ENCODE measurements around the gene MYO1F. TPM values are rescaled to one million over a fixed set of nuclear protein-coding genes. Genes with fewer than 3 reads are reported as not detected.
A peak's percentile ranks its signal among the peaks of the same experiment; 100 is the strongest.

The MYO1F gene
- total and polyA plus RNA-seq, 8 donors: 3.0 to 54.8 (median 18.8) TPM

- Histone ChIP-seq H3K9me3 (no peaks in the 10 kb centered on the region), H3K4me1 (peaks cover 11 to 52% (median 35%) of the 10 kb centered on the region in 4 donors), H3K27me3 (peaks cover 0 to 32% (median 8%) of the 10 kb centered on the region in 3 donors), H3K27ac (peak overlapping the region in 4 of 5 donors; percentile 37 to 86 (median 70)), H3K36me3 (peaks cover 0 to 2% (median 0%) of the 10 kb centered on the region in 4 donors), H3K4me3 (peak overlapping the region; percentile 51 to 61 (median 52))
- DNase-seq: peak in 1 of 2 donors; percentile 67
- intact Hi-C loops (cut with DNase I; ENCODE audit: low total_unique reads): no loop called here
- 0 to 17% (median 2%) methylated on average over 1 to 9 of the region's 9 CpGs; no CpG with 5 or more reads in 2 of the 5 donors for WGBS, 5 donors
- no peak for TF ChIP-seq POLR2AphosphoS5 (IDR thresholded peaks at IDR 0.05)
- TF ChIP-seq CTCF (IDR thresholded peaks at IDR 0.05): no peak
- TF ChIP-seq EP300 (IDR thresholded peaks at IDR 0.05): no peak
- TF ChIP-seq POLR2A (IDR thresholded peaks at IDR 0.05): no peak
These were observed 33.7 kb upstream of the MYO1F start for GRCh38 chr19:8610936-8611300.

- peak within 1 kb of the TSS; percentile 50 to 86 (median 82) for H3K27ac ChIP-seq
- peak within 1 kb of the TSS; percentile 51 to 61 (median 52) for H3K4me3 ChIP-seq
- peaks cover 0 to 9% (median under 1%) of the 10 kb centered on the region in 4 donors for H3K36me3 ChIP-seq
- peaks cover 0 to under 1% (median 0%) of the 10 kb centered on the region in 4 donors for H3K9me3 ChIP-seq
- intact Hi-C loops (cut with DNase I; ENCODE audit: low total_unique reads): no loop called here
- WGBS, 5 donors: 1 to 5% (median 2%) methylated on average over 8 to 74 of the region's 74 CpGs
- TF ChIP-seq CTCF (IDR thresholded peaks at IDR 0.05) (no peak), POLR2A (IDR thresholded peaks at IDR 0.05) (no peak), POLR2AphosphoS5 (IDR thresholded peaks at IDR 0.05) (no peak), EP300 (IDR thresholded peaks at IDR 0.05) (no peak)
- H3K4me1 ChIP-seq: peaks cover 11 to 52% (median 34%) of the 10 kb centered on the region in 4 donors
- peak in 1 of 2 donors; percentile 84 for DNase-seq
- peaks cover 0 to 32% (median 8%) of the 10 kb centered on the region in 3 donors for H3K27me3 ChIP-seq
These were observed 33.0 kb upstream of the MYO1F start, which contains the start of gene ADAMTS10 for GRCh38 chr19:8610041-8610935. Gene ADAMTS10 (minus strand): TSS chr19:8610715. CDS start chr19:8605710, 5,005 bp downstream.

GRCh38 chr19:8609279-8610040, 32.2 kb upstream of the MYO1F start:
- intact Hi-C loops (cut with DNase I; ENCODE audit: low total_unique reads): no loop called here
- peak; percentile 30 to 83 for DNase-seq
- H3K9me3 ChIP-seq: peaks cover 0 to 8% (median 8%) of the 10 kb centered on the region in 4 donors
- peak overlapping the region; percentile 51 to 61 (median 52) for H3K4me3 ChIP-seq
- H3K27me3 ChIP-seq: peaks cover 0 to 32% (median 8%) of the 10 kb centered on the region in 3 donors
- TF ChIP-seq POLR2AphosphoS5 (IDR thresholded peaks at IDR 0.05): no peak
- no peak for TF ChIP-seq CTCF (IDR thresholded peaks at IDR 0.05)
- TF ChIP-seq EP300 (IDR thresholded peaks at IDR 0.05): no peak
- no peak for TF ChIP-seq POLR2A (IDR thresholded peaks at IDR 0.05)
- 0 to 5% (median 4%) methylated on average over 7 to 47 of the region's 47 CpGs for WGBS, 5 donors
- H3K36me3 ChIP-seq: peaks cover 0 to 17% (median 8%) of the 10 kb centered on the region in 4 donors
- H3K4me1 ChIP-seq: peaks cover 11 to 52% (median 34%) of the 10 kb centered on the region in 4 donors
- peak overlapping the region; percentile 28 to 86 (median 82) for H3K27ac ChIP-seq

- H3K36me3 ChIP-seq: peaks cover 0 to 18% (median 10%) of the 10 kb centered on the region in 4 donors
- no peak for DNase-seq
- H3K27ac ChIP-seq: peak overlapping the region in 4 of 5 donors; percentile 71 to 86 (median 82)
- WGBS, 5 donors: 44 to 63% (median 53%) methylated on average over 5 of the region's 5 CpGs
- intact Hi-C loops (cut with DNase I; ENCODE audit: low total_unique reads): no loop called here
- H3K27me3 ChIP-seq: peaks cover 0 to 32% (median 8%) of the 10 kb centered on the region in 3 donors
- TF ChIP-seq POLR2AphosphoS5 (IDR thresholded peaks at IDR 0.05) (no peak), POLR2A (IDR thresholded peaks at IDR 0.05) (no peak), CTCF (IDR thresholded peaks at IDR 0.05) (no peak), EP300 (IDR thresholded peaks at IDR 0.05) (no peak)
- peaks cover 0 to 9% (median 9%) of the 10 kb centered on the region in 4 donors for H3K9me3 ChIP-seq
- H3K4me1 ChIP-seq: peaks cover 11 to 52% (median 34%) of the 10 kb centered on the region in 4 donors
- peak overlapping the region; percentile 51 to 61 (median 52) for H3K4me3 ChIP-seq
These were observed 31.7 kb upstream of the MYO1F start for GRCh38 chr19:8608941-8609278.
